Iris pigment epithelial cell (primary cell): ENCODE results near the gene ZHX3.

Source experiments
- DNase-seq: peaks from one replicate; pipeline ENCODE4 v3.0.0-alpha.2; 2011; ENCODE audit warnings: low read depth

Gene ZHX3

DNA sequence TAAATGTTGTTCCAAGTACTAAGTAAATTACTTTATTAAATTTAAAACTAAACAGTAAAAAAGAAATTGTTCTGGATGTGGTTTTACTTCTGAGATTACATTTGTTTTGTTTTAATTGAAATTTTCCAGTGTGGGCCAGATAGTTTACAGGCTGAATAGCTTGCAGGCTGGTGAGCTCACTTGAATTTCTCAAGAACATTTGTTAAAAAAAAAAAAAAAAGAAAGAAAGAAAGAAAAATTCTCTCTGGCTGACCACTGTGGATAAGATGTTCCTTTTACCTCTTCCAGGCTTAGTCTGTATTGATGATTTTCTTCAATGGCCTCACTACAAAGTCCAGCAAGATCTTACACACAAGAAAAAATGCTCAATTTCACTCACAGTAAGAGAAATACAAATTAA, 94.8 kb downstream of the ZHX3 start:
- DNase-seq: peak; percentile 66

DNA sequence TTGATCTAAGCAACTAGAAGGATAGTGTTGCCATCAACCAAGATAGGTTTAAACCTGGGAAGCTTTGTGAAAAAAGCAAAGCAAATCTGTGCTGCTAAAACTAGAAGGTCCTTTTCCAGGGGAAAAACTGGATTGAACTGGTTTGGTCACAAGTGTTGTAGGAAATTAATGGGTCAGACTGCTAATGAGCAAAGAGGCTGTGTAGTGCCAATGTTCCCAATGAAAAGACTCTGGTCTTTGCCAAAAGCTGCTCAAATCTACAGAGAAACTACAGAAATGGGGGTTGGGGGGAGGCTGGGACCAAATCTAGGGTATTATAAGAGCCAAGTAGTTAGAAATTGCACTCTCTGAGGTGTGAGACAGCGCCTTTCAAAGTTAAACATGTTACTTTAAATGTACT, 95.2 kb downstream of the ZHX3 start:
- no peak for DNase-seq

DNA sequence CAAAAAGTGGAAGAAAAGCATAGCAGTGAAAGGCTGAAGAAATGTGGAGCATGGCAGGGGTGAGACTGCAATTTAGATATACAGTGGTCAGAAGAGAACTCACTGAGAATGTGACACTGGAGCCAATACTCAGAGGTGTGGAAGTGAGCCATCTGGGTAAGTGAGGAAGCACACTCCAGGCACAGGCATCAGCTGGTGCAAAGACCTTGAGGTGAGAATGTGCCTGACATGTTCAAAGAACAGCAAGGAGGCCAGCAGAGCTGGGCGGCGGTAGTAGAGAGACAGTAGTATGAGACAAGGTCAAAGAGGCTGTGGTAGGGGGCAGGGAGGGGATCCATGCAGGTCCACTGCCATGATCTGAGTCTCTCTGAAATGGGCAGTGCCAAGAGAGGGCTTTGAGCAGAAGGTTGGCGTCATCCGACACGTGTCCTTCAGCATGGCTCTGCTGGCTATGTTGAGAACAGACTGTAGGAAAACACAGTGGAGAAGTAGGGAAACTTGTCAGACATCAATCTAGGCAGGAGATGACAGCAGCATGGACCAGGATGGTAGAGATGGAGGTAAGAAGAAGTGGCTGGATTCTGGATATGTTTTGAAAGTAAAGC, 95.8 kb downstream of the ZHX3 start:
- no peak for DNase-seq

DNA sequence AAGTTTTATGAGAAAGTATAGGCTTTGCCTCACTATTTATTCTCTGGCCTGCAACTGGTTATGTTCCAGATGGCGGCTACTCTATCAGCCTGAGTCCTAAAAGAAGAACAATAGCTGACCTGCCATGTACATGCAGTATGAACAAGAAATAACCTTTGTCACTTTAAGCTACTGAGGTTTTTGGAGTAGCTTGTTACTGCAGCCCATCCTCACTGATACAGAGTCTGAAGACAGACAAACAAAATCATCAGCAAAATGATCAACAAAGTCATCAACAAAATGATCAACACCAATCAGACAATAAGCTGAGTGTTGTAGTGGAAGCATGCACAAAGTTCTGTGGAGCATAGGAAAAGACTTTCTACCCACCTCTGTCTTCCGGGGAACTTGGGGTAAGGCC, 97.7 kb downstream of the ZHX3 start:
- DNase-seq: no peak

DNA sequence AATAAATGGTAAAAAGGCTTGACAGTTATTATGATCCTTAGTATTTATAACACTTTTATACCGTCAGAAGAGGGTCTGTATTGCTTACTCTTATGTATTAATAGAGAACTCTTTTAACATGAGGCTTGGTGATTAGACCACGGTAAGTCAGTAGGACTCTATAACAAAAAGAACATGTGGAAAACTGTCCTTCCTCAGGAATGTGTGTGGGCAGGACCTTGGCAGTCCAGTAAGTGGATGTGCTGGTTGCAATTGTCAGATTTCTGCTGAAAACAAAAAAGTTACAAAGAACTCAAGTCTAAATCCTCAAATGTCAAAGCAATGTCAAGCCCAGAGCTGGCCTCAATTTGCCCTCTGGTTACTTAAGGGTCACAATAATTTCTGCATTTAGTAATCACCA, 99.1 kb downstream of the ZHX3 start:
- peak; percentile 76 for DNase-seq

DNA sequence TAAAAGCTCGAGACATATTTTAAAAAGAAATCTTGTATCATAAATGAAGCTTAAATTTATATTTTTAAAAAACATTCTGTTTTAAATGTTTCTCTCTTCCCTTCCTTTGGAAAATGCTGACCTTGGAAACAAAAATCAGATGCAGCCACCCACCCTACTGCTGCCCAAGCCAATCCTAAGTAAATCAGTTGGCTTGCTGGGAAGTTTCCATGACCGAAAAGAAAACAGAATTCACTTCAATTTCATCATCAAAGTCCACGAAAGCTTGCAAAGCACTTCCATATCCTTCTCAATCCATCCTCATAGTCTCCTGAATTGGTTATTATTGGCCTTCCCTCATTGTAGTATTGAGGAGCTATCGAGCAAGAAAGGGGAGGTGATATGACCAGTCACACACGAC, 100.1 kb downstream of the ZHX3 start:
- no peak for DNase-seq

DNA sequence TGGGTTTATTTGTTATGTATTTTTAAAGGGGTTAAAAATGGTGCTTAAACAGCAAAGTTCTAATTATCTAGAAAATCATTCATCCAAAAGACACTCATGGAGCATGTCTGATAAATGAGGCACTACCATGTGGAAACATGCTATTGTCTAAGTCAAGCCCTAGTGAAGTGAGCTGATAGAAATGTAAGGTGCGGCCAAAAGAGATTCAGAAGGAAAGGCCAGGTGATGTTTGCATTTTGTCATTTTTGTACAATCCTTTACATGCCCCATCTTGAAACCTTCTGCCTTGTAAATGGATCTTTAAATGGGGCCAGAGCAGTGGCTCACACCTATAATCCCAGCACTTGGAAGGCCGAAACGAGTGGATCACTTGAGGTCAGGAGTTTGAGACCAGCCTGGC, 102.9 kb downstream of the ZHX3 start:
- DNase-seq: no peak

DNA sequence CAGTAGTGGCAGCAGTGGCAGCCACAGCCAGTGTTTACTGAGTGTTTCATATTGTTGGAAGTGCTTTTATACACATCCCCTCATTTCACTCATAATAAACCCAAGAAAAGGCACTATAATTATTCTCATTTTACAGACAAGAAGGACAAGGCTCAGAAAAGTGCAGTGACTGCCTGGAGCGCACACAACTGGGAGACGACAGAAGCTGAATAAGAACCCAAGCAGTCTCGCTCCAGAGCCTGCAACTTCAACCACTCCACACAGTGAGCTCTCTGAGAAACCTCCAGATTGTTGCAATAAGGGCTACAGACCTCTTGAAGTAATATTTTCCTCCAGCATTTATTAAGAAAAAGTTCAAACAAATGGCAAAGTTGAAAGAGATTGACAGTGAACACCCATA, 103.3 kb downstream of the ZHX3 start:
- DNase-seq: no peak

DNA sequence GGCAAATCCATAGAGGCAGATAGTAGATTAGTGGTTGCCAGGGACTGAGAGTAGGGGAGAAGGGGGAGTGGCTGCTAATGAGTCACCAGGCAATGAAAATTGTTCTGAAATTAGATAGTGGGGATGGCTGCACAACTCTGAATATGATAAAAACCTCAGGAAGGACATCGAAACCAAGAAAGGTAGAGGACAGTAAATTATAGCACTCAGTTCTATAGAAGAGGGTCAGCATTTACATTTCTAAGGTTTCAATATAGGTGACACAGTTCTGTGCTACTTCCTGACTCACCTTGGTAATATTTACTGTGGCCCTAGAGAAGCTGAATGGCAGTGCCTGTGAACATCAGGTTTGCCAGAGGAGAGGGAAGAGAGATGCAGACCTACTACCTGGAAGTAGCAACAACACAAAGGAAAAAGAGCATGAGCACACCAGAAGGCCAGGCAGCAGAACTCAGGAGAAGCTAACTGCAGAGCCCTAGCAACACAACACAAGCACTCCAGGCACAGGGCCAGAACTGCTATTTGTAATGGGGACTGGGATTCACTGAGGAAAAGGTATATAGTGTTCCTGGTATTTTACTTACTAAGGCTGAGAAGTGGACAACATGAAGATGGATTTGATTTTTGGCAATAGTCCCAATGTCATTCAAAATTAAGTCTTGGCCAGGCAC, 104.2 kb downstream of the ZHX3 start:
- peak; percentile 53 for DNase-seq

DNA sequence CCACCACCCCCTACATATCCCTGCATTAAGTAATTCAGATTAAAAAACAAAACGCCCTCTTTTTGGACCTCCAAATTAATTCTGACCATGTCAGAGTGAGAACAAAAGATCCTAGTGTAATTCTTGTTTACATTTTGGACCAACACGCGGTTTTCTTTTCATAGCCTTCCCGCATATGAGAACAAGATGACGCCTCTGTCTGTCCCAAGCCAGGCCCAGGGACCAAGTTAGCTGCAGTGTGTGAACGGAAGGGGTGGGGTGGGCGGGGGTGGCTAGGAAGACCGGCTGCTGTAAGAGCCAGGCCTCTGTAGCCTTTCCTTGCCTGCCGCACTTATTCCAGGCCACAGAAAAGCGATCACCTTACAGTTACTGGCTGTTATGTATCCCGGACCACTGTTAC, 112.2 kb downstream of the ZHX3 start:
- no peak for DNase-seq

DNA sequence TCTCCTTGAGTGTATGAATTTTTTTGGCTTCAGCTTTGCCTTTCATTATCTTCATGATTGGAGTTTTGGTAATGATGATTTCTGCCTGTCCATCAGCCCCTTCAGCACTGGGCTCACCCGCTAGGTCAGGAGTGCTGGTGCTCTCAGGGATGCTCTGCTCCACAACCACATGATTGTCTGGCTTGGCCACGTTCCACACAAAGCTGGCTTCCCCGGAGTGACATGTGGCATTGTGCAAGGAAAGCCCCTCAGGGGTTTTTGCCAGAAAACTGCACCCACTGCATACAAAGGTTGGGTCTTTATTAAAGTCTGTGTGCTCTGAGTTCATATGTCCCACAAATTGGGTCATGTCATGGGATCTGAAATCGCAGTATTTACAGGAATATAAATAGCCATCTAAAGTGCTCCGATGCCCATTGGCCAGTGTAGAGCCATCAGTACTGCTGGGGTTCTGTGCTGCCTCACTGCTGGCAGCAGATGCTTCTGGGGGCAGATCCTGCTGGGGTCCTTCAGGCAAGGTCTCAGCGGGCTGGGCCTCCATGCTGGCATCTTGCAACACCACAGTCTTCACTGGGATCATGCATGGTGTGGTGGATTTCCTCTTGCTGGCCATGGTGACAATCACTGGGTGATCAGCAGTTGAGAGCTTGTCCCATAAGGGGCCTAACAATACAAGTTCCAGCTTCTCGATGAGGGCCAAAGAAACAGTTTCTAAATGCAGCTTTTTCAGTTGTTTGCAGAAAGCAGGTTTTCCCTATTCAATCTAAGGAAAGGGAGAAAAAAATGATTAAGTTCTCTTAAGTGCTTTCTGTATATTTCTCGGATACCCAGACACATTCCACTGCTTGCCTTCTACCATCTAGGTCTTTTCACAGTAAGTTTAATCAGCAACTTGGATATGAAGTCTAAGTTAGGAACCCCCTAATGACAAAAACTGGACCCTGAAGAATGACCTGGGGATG, 112.9 kb downstream of the ZHX3 start:
- no peak for DNase-seq

DNA sequence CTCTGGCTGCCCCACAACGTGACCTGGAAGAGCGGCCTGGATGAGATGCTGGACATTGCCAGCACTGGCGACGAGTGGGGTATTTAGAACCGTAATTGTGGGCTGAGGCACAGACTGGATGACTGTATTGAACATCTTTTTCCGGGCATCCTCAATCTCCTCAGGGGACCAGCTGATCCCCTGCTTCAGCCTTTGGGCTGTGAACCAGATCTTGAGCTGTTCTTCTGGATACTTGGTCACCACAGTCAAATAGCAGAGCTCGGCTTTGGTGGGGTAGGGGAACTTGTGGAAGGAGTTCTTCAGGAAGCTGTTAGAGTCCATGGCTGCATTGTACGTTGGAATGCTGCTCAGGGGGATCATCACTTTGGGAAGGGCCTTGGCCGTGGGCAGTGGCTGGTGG, 113.9 kb downstream of the ZHX3 start:
- no peak for DNase-seq

DNA sequence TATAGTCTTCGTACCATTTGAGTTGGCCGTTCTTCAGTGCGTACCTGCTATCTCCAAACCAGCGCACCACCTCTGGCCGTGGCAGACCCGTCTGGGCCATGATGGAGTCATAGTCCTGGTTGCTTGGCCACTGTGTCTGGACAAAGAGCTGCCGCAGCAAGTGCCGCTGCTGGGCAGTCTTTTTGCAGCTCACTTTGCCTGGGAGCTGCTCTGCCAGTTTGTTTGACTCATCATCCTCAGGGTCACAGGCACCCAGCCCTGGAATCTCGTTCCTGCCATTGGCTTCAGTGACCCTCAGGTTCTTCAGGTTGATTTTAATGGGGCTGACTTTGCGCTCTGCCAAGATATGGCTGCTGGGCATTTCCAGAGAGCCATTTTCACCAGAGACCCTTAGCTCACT, 115.1 kb downstream of the ZHX3 start:
- DNase-seq: no peak

DNA sequence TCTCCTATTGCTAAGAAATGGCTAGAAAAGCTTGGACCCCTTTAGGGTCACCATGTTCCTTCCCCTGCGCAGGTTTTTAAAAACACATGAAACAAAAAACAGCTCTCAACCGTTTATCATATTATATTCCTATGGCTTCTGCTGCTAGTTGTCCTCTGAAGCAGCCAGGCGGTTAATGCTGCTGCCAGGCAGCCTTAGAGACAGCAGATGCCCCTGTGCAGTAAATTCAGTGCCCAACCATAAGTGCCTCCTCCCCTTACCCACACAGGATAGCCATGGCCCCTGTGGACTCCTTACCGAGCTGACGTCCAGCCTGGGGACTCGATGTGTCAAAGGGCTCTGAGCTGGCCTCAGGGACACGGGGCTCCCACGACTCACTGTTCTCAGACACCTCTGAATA, 115.8 kb downstream of the ZHX3 start:
- DNase-seq: no peak

DNA sequence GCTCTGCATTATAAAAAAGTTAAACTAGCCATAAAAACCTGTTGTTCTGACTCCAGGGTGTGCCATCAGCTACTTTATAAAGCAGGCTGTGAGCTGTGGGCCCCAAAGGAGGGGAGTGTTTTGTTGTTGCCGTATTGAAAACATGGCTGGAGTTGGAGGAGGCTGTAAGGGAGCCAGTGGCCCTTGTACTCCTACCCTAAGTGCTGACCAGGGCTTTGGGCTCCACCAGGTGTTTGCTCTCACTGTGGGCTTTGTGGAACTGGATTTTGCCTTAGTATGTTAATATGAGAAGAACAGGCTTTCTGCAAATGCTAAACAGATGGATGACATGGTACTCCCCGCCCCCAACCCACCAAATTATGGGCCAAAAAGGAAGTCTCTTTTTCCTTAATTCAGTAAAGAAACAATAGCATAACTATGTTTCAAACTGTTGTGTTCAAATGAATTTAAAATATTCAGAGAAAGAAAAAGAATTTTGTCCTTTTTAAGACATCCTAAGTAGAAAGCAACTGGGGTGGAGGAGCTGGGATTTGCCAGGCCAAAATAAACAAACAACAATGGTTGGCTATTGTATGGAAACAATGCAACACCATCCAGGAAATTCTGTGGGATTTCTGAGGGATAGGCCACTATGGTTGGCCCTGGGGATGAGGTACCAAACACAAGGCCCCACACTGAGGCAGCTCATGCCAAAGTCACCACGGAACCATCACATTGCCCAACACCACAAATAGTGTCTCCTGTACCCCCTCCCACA, 116.9 kb downstream of the ZHX3 start:
- DNase-seq: no peak

DNA sequence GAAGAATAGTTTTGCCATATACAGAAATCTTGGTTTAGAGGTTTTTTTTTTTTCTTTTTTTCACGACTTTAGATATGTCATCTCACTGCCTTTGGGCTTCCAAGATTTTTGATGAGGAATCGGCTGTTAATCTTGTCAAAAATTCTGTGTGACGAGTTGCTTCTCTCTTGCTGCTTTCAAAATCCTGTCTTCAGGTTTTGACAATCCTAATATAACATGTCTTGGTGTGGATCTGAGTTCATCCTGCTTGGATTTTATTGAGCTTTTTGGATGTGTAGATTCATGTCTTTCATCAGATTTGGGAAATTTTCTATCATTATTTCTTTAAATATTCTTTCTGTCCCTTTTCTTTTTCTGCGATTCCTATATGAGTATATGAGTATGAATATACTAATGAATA, 119.1 kb downstream of the ZHX3 start:
- DNase-seq: no peak

DNA sequence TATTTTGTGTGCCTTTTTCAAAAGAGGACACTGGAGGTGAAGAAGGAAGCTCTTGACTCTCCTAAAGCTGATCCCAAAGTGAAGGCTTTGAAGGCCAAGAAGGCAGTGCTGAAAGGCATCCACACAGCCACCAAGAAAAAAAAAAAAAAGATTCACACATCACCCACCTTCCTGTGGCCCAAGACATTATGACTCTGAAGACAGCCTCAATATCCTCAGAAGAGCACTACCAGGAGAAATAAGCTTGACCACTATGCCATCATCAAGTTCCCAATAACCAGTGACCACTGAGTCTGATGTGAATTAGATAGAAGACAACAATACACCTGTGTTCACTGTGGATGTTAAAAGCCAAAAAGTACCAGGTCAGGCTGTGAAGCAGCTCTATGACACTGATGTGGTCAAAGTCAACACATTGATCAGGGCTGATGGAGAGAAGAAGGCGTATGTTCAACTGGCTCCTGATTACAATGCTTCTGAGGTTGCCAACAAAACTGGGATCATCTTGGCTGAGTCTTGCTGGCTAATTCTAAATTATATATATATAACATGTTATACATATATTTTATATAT, 120.8 kb downstream of the ZHX3 start:
- DNase-seq: no peak

DNA sequence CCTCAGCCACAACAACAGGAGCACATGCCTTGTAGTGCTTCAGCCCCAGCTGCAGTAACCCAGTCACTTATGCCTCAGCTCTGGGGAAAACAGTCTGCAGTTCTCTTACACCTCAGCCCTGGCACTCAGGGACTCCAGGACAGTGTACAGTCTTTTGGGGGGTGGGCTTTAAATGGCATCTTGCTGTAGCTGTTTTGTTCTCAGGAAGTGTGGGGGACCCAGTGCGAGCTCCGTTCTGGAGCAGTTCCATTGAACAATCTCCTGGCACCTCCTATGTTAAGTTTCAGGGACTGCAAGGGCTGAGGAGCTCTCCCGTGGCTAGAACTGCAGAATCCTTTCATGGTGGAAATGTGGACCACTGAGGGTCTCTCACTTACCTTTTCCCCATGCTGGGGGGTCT, 125.0 kb downstream of the ZHX3 start:
- DNase-seq: no peak

DNA sequence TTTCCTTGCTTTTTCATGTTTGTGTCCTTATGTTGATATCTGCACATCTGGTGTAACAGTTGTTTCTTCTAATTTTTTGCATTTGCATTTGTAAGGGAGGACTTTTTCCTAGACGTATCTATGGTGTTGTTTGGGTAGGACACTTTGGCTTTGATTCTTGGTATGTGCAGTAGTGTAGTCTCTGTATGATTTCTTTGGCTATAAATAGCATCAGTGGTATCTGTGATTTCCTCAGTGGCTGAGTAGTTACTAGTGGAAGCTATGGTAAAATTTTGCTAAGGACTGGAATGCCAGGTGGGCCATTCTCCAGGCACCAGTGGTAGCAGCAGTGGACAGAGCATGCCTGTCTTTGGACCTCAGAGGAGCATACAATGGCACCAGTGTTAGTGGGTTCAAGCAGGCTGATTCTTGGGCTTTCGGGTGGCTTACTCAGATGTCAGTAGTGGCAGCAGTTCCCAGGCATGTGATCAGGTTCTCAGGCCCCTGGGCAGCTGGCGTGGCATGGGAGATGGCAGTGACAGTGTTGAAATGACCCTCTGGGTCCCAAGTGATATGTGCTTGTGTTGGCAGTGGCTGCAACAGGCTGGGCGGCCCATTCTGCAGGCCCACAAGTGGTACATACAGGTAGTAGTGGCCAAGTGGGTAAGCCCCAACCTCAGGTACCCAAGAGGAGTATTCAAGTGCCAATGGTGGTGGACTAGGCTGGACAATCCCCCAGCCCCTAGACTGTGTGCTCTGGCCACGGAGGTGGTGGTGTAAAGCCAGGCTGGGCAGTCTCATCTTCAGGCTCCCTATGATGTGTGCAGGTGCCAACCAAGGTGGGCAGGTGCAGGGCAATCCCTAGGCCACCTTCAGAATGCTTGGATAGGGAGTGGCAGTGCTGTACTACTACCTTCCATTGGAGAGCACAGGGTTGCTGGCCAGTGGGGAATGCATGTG, 125.7 kb downstream of the ZHX3 start:
- no peak for DNase-seq

DNA sequence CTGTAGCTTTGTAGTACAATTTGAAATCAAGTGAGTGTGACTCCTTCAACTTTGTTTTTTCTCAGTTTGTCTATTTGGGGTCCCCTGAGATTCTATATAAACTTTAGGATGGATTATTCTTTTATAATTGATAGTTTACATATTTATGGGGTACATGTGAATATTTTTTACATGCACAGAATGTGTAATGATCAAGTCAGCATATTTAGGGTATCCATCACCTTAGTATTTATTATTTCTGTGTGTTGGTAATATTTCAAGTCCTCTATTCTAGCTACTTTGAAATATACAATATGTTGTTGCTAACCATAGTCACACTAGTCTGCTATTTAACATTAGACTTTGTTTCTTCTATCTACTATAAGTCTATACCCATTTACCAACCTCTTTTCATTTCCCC, 129.9 kb downstream of the ZHX3 start:
- DNase-seq: no peak
